T-helper 2 cell treated with Interferon-gamma antibody and Interleukin-4, amounts not matched to agents 5 μg/mL and 100 μg/mL, for 36 hours (primary cell): ENCODE measurements around the gene ARIH2.

ENCODE experiments used
- DNase-seq: peaks from one replicate; pipeline ENCODE4 v3.0.0; 2021; ENCODE audit warnings: low spot score
- H3K27ac Mint-ChIP-seq: one replicate; pipeline ENCODE4 v1.8.0; 2021; ENCODE audit warnings: mild to moderate bottlenecking, mixed read lengths
- H3K27me3 Mint-ChIP-seq: one replicate; pipeline ENCODE4 v1.8.0; 2021; ENCODE audit warnings: low read depth, mixed read lengths
- H3K36me3 Mint-ChIP-seq: one replicate; pipeline ENCODE4 v1.8.0; 2021; ENCODE audit warnings: low read depth, mixed read lengths
- H3K4me1 Mint-ChIP-seq: one replicate; pipeline ENCODE4 v1.8.0; 2021; ENCODE audit warnings: low read depth, mixed read lengths
- H3K4me3 Mint-ChIP-seq: one replicate; pipeline ENCODE4 v1.8.0; 2022; ENCODE audit warnings: mild to moderate bottlenecking, moderate library complexity, mixed read lengths
- H3K9me3 Mint-ChIP-seq: one replicate; pipeline ENCODE4 v1.8.0; 2021; ENCODE audit warnings: mixed read lengths

ARIH2 gene

GRCh38 chr3:48918388-48919214, at the start of gene ARIH2:
TSS of gene ARIH2 (plus strand) at chr3:48918842. CDS start at chr3:48927559, 8,717 bp downstream.
- peaks cover 22% of the 10 kb centered on the region for H3K4me1 Mint-ChIP-seq
- H3K4me3 Mint-ChIP-seq, result peak within 1 kb of the TSS; percentile 99
- DNase-seq, result peak; percentile 93
- H3K27me3 Mint-ChIP-seq, result no peaks in the 10 kb centered on the region
- H3K9me3 Mint-ChIP-seq, result no peaks in the 10 kb centered on the region
- peak within 1 kb of the TSS; percentile 100 for H3K27ac Mint-ChIP-seq
- H3K36me3 Mint-ChIP-seq, result peaks cover 18% of the 10 kb centered on the region

GRCh38 chr3:48877671-48878070, 41.0 kb upstream of the ARIH2 start:
- Mint-ChIP-seq H3K27ac (no peak overlapping the region), H3K36me3 (peaks cover 15% of the 10 kb centered on the region), H3K4me3 (no peak overlapping the region), H3K4me1 (peaks cover 3% of the 10 kb centered on the region), H3K27me3 (no peaks in the 10 kb centered on the region), H3K9me3 (no peaks in the 10 kb centered on the region)
- no peak for DNase-seq

- no peaks in the 10 kb centered on the region for H3K9me3 Mint-ChIP-seq
- no peak overlapping the region for H3K4me3 Mint-ChIP-seq
Observed at GRCh38 chr3:48879307-48879993, 39.2 kb upstream of the ARIH2 start.

GRCh38 chr3:48879994-48880377, 38.7 kb upstream of the ARIH2 start:
- Mint-ChIP-seq H3K36me3 (peaks cover 23% of the 10 kb centered on the region), H3K4me3 (no peak overlapping the region), H3K27ac (peak overlapping the region; percentile 22), H3K4me1 (peaks cover 3% of the 10 kb centered on the region), H3K9me3 (no peaks in the 10 kb centered on the region), H3K27me3 (no peaks in the 10 kb centered on the region)
- no peak for DNase-seq

More at GRCh38 chr3:48879307-48879993, 39.2 kb upstream of the ARIH2 start:
- H3K4me1 Mint-ChIP-seq, result peaks cover 3% of the 10 kb centered on the region
- H3K36me3 Mint-ChIP-seq, result peaks cover 18% of the 10 kb centered on the region
- no peaks in the 10 kb centered on the region for H3K27me3 Mint-ChIP-seq
- peak overlapping the region; percentile 22 for H3K27ac Mint-ChIP-seq
- DNase-seq, result no peak

GRCh38 chr3:48881006-48881405, 37.6 kb upstream of the ARIH2 start:
- H3K27me3 Mint-ChIP-seq, result no peaks in the 10 kb centered on the region
- no peak overlapping the region for H3K4me3 Mint-ChIP-seq
- DNase-seq, result no peak
- peaks cover 26% of the 10 kb centered on the region for H3K36me3 Mint-ChIP-seq
- H3K4me1 Mint-ChIP-seq, result peaks cover 3% of the 10 kb centered on the region
- H3K9me3 Mint-ChIP-seq, result no peaks in the 10 kb centered on the region
- H3K27ac Mint-ChIP-seq, result no peak overlapping the region

- Mint-ChIP-seq H3K4me3 (no peak overlapping the region), H3K27ac (no peak overlapping the region), H3K36me3 (peaks cover 26% of the 10 kb centered on the region), H3K27me3 (no peaks in the 10 kb centered on the region), H3K9me3 (no peaks in the 10 kb centered on the region), H3K4me1 (peaks cover 3% of the 10 kb centered on the region)
- DNase-seq, result no peak
Observed at GRCh38 chr3:48881652-48882114, 37.0 kb upstream of the ARIH2 start.

GRCh38 chr3:48885753-48886152, 32.9 kb upstream of the ARIH2 start:
- Mint-ChIP-seq H3K36me3 (peaks cover 29% of the 10 kb centered on the region), H3K4me3 (no peak overlapping the region), H3K4me1 (no peaks in the 10 kb centered on the region), H3K27me3 (no peaks in the 10 kb centered on the region), H3K9me3 (no peaks in the 10 kb centered on the region), H3K27ac (no peak overlapping the region)
- no peak for DNase-seq

GRCh38 chr3:48891606-48892005, 27.0 kb upstream of the ARIH2 start:
- Mint-ChIP-seq H3K27me3 (no peaks in the 10 kb centered on the region), H3K9me3 (no peaks in the 10 kb centered on the region), H3K36me3 (peaks cover 19% of the 10 kb centered on the region), H3K4me1 (peaks cover 7% of the 10 kb centered on the region), H3K27ac (no peak overlapping the region), H3K4me3 (no peak overlapping the region)
- DNase-seq, result no peak

- Mint-ChIP-seq H3K9me3 (no peaks in the 10 kb centered on the region), H3K36me3 (peaks cover 11% of the 10 kb centered on the region), H3K27me3 (no peaks in the 10 kb centered on the region), H3K4me3 (no peak overlapping the region), H3K27ac (no peak overlapping the region), H3K4me1 (peaks cover 25% of the 10 kb centered on the region)
- DNase-seq, result no peak
Observed at GRCh38 chr3:48894516-48894915, 24.1 kb upstream of the ARIH2 start.

GRCh38 chr3:48896936-48897335, 21.7 kb upstream of the ARIH2 start:
- Mint-ChIP-seq H3K4me3 (peak overlapping the region; percentile 61), H3K27ac (peak overlapping the region; percentile 43), H3K36me3 (peaks cover 5% of the 10 kb centered on the region), H3K4me1 (peaks cover 31% of the 10 kb centered on the region), H3K27me3 (no peaks in the 10 kb centered on the region), H3K9me3 (no peaks in the 10 kb centered on the region)
- no peak for DNase-seq

GRCh38 chr3:48897460-48898376, 20.9 kb upstream of the ARIH2 start:
- H3K36me3 Mint-ChIP-seq, result peaks cover 5% of the 10 kb centered on the region
- H3K4me1 Mint-ChIP-seq, result peaks cover 31% of the 10 kb centered on the region
- no peaks in the 10 kb centered on the region for H3K27me3 Mint-ChIP-seq
- H3K4me3 Mint-ChIP-seq, result peak overlapping the region; percentile 95
- DNase-seq, result no peak
- H3K27ac Mint-ChIP-seq, result peak overlapping the region; percentile 96
- no peaks in the 10 kb centered on the region for H3K9me3 Mint-ChIP-seq

- no peaks in the 10 kb centered on the region for H3K27me3 Mint-ChIP-seq
- peaks cover 33% of the 10 kb centered on the region for H3K4me1 Mint-ChIP-seq
- H3K27ac Mint-ChIP-seq, result peak within 1 kb of the TSS; percentile 96
- peak; percentile 94 for DNase-seq
- H3K9me3 Mint-ChIP-seq, result no peaks in the 10 kb centered on the region
- H3K36me3 Mint-ChIP-seq, result peaks cover 5% of the 10 kb centered on the region
- H3K4me3 Mint-ChIP-seq, result peak within 1 kb of the TSS; percentile 95
Observed at GRCh38 chr3:48898383-48899234, 20.0 kb upstream of the ARIH2 start, which contains the start of gene SLC25A20. TSS of gene SLC25A20 (minus strand) at chr3:48898882. CDS start at chr3:48898794, 88 bp downstream.

- Mint-ChIP-seq H3K36me3 (peaks cover 5% of the 10 kb centered on the region), H3K27ac (peak overlapping the region; percentile 96), H3K4me3 (peak overlapping the region; percentile 95), H3K27me3 (no peaks in the 10 kb centered on the region), H3K4me1 (peaks cover 34% of the 10 kb centered on the region), H3K9me3 (no peaks in the 10 kb centered on the region)
- DNase-seq, result peak; percentile 19
Observed at GRCh38 chr3:48899273-48899672, 19.4 kb upstream of the ARIH2 start.
